Umbilical cord (tissue), 2 donors: Measurements from ENCODE around the gene BTBD8. TPM values are rescaled to one million over a fixed set of nuclear protein-coding genes. Genes with fewer than 3 reads are reported as not detected.
A peak's percentile ranks its signal among the peaks of the same experiment; 100 is the strongest.

Experiments used
- DNase-seq: peaks from one replicate; pipeline ENCODE4 v3.0.0-alpha.2; 2015; ENCODE audit warnings: low spot score
- total RNA-seq: library from RNA; depleted of rRNA; stranded (reverse); fragments of >200 nt; gene quantifications from one replicate; pipeline ENCODE4 v1.2.3, GENCODE V29; 2014; ENCODE audit warnings: low replicate concordance; ENCODE audit not compliant: insufficient read depth

The BTBD8 gene
- total RNA-seq, 1 donor from 2014 or later, result 13.2 TPM

- no peak for DNase-seq
Observed at GRCh38 chr1:92191726-92192125, 111.6 kb downstream of the BTBD8 start.

GRCh38 chr1:92192246-92192645 lies 112.1 kb downstream of the BTBD8 start:
- DNase-seq, result no peak

- DNase-seq, result no peak
Observed at GRCh38 chr1:92194511-92194910, 114.4 kb downstream of the BTBD8 start.

GRCh38 chr1:92201973-92202372 lies 121.8 kb downstream of the BTBD8 start:
- DNase-seq, result no peak

GRCh38 chr1:92203105-92203504 lies 123.0 kb downstream of the BTBD8 start:
- DNase-seq, result no peak

- DNase-seq, result no peak
Observed at GRCh38 chr1:92210701-92211100, 130.6 kb downstream of the BTBD8 start.

- peak; percentile 9 for DNase-seq
Observed at GRCh38 chr1:92211166-92211565, 131.0 kb downstream of the BTBD8 start.

- DNase-seq, result no peak
Observed at GRCh38 chr1:92217721-92218120, 137.6 kb downstream of the BTBD8 start, which contains the start of gene C1orf146. Gene C1orf146, plus strand, starts transcription at chr1:92217915. Its CDS starts 13,506 bp downstream, at chr1:92231421.

GRCh38 chr1:92218559-92218958 lies 138.4 kb downstream of the BTBD8 start:
- DNase-seq, result no peak

- no peak for DNase-seq
Observed at GRCh38 chr1:92219028-92219427, 138.9 kb downstream of the BTBD8 start.

- DNase-seq, result peak; percentile 67
Observed at GRCh38 chr1:92228401-92228800, 148.3 kb downstream of the BTBD8 start.

GRCh38 chr1:92230736-92231135 lies 150.6 kb downstream of the BTBD8 start:
- DNase-seq, result no peak

Other genes with a start within 250 kb of the BTBD8 start
- 24.1 TPM for gene TGFBR3, start 194.2 kb upstream of the BTBD8 start, total RNA-seq
- gene BRDT, start 130.9 kb upstream of the BTBD8 start, total RNA-seq, result not detected
- 1.4 TPM for gene EPHX4, start 50.4 kb upstream of the BTBD8 start, total RNA-seq
- gene SETSIP, start 4.9 kb upstream of the BTBD8 start, total RNA-seq, result not detected
- gene C1orf146, start 137.6 kb downstream of the BTBD8 start, total RNA-seq, result not detected
- gene GLMN, start 218.6 kb downstream of the BTBD8 start, total RNA-seq, result 24.8 TPM
- 13.2 TPM for gene RPAP2, start 218.7 kb downstream of the BTBD8 start, total RNA-seq